OCI-LY7 (cell line): Measurements from ENCODE around the gene FKBP1A.

Experiments used
- CTCF ChIP-seq: fragments of 200-600 bp; sonication (generic); conservative IDR thresholded peaks from 2 replicates; pipeline ENCODE4 v1.5.1; 2014; ENCODE audit warnings: mild to moderate bottlenecking, antibody characterized with exemption, low read length, moderate library complexity, mixed read lengths
- EZH2phosphoT487 ChIP-seq: fragments of 200-600 bp; sonication (generic); IDR thresholded peaks from 2 replicates; pipeline ENCODE4 v1.6.1; 2018; ENCODE audit warnings: low read depth, borderline replicate concordance, mild to moderate bottlenecking, mixed run types, antibody characterized with exemption, low read length, moderate library complexity, mixed read lengths

GRCh38 chr20:1373614-1374013, 19.2 kb downstream of the FKBP1A start:
- TF ChIP-seq CTCF, result no peak
- TF ChIP-seq EZH2phosphoT487, result no peak
